OCI-LY1 (cell line): Measurements from ENCODE around the gene SRCIN1.
"Not testable (repeated sequence)": the region's sequence is repeated elsewhere in the genome, so short reads cannot be mapped to it uniquely, and the experiment has no call there.

Experiments
- H2AFZ ChIP-seq: fragments of 200-600 bp; sonication (generic), shearing (Covaris generic); 2 replicates; pipeline ENCODE4 v1.6.0; 2014; ENCODE audit warnings: antibody characterized with exemption, mild to moderate bottlenecking, low read length
- H3F3A ChIP-seq: fragments of 200-600 bp; sonication (generic), shearing (Covaris generic); 2 replicates; pipeline ENCODE4 v1.6.0; 2014; ENCODE audit warnings: mild to moderate bottlenecking, antibody characterized with exemption, low read length, moderate library complexity; ENCODE audit not compliant: insufficient read depth
- H3K27ac ChIP-seq: fragments of 200-600 bp; sonication (generic); 2 replicates; pipeline ENCODE4 v1.5.1; 2014; ENCODE audit warnings: low read length, mixed run types, mild to moderate bottlenecking, low read depth; ENCODE audit not compliant: poor library complexity, severe bottlenecking
- H3K27me3 ChIP-seq: fragments of 200-600 bp; sonication (generic); 2 replicates; pipeline ENCODE4 v1.6.0; 2014; ENCODE audit warnings: antibody characterized with exemption, mild to moderate bottlenecking, low read length, moderate library complexity; ENCODE audit not compliant: insufficient read depth
- H3K36me3 ChIP-seq: fragments of 200-600 bp; sonication (generic); 2 replicates; pipeline ENCODE4 v1.6.1; 2014; ENCODE audit warnings: mild to moderate bottlenecking, antibody characterized with exemption, low read length, moderate library complexity, mixed read lengths; ENCODE audit not compliant: insufficient read depth
- H3K4me1 ChIP-seq: fragments of 200-600 bp; sonication (generic); 2 replicates; pipeline ENCODE4 v1.5.1; 2014; ENCODE audit warnings: mild to moderate bottlenecking, low read length, moderate library complexity; ENCODE audit not compliant: insufficient read depth, severe bottlenecking
- H3K4me2 ChIP-seq: fragments of 200-600 bp; sonication (generic), shearing (Covaris generic); 2 replicates; pipeline ENCODE4 v1.6.1; 2014; ENCODE audit warnings: low read length
- H3K4me3 ChIP-seq: fragments of 200-600 bp; sonication (generic); 2 replicates; pipeline ENCODE4 v1.5.1; 2014; ENCODE audit warnings: low read length, low read depth, mild to moderate bottlenecking, mixed read lengths; ENCODE audit not compliant: poor library complexity, severe bottlenecking
- H3K79me2 ChIP-seq: fragments of 200-600 bp; shearing (Covaris generic); 2 replicates; pipeline ENCODE4 v1.6.1; 2016; ENCODE audit warnings: mixed run types, low read length, mixed read lengths; ENCODE audit not compliant: insufficient read depth
- H3K9ac ChIP-seq: fragments of 200-600 bp; sonication (generic), shearing (Covaris generic); 2 replicates; pipeline ENCODE4 v1.6.1; 2014; ENCODE audit warnings: mild to moderate bottlenecking, low read length, mixed read lengths
- H3K9me2 ChIP-seq: fragments of 200-600 bp; sonication (generic), shearing (Covaris generic); 2 replicates; pipeline ENCODE4 v1.6.1; 2014; ENCODE audit warnings: low read depth, mild to moderate bottlenecking, low read length, mixed read lengths
- H3K9me3 ChIP-seq: fragments of 200-600 bp; shearing (Covaris generic); 2 replicates; pipeline ENCODE4 v1.6.1; 2014; ENCODE audit warnings: low read length, mixed read lengths
- H4K20me1 ChIP-seq: fragments of 200-600 bp; sonication (generic), shearing (Covaris generic); 2 replicates; pipeline ENCODE4 v1.6.0; 2016; ENCODE audit warnings: mild to moderate bottlenecking, low read length; ENCODE audit not compliant: insufficient read depth
- CTCF ChIP-seq: fragments of 200-600 bp; sonication (generic), shearing (Covaris generic); IDR thresholded peaks from 2 replicates; pipeline ENCODE4 v1.5.1; 2017; ENCODE audit warnings: mild to moderate bottlenecking, antibody characterized with exemption, low read length, moderate library complexity, mixed read lengths
- EZH2 ChIP-seq: fragments of 200-600 bp; sonication (generic), shearing (Covaris generic); IDR thresholded peaks from 2 replicates; pipeline ENCODE4 v1.8.0; 2017; ENCODE audit warnings: borderline replicate concordance, mixed run types, mild to moderate bottlenecking, antibody characterized with exemption, low read length, moderate library complexity, mixed read lengths

The SRCIN1 gene

GRCh38 chr17:38507436-38507835, 98.3 kb downstream of the SRCIN1 start:
- Histone ChIP-seq H3K79me2 (no peaks in the 10 kb centered on the region), H3K27me3 (no peaks in the 10 kb centered on the region), H3K4me3 (no peak overlapping the region), H3K27ac (no peak overlapping the region), H3F3A (no peaks in the 10 kb centered on the region), H3K9me2 (no peaks in the 10 kb centered on the region), H3K4me2 (no peak overlapping the region), H3K36me3 (no peaks in the 10 kb centered on the region), H3K4me1 (no peaks in the 10 kb centered on the region), H4K20me1 (no peaks in the 10 kb centered on the region), H3K9ac (no peak overlapping the region), H2AFZ (no peak overlapping the region), H3K9me3 (no peaks in the 10 kb centered on the region)
- TF ChIP-seq EZH2 (no peak), CTCF (no peak)

GRCh38 chr17:38504216-38504615, 101.5 kb downstream of the SRCIN1 start:
- H3K27me3 ChIP-seq: no peaks in the 10 kb centered on the region
- H3K4me1 ChIP-seq: no peaks in the 10 kb centered on the region
- TF ChIP-seq EZH2 (no peak), CTCF (no peak)
- H3K9me3 ChIP-seq: no peaks in the 10 kb centered on the region
- H3K9me2 ChIP-seq: no peaks in the 10 kb centered on the region
- H3K4me3 ChIP-seq: no peak overlapping the region
- no peak overlapping the region for H3K4me2 ChIP-seq
- H3K36me3 ChIP-seq: no peaks in the 10 kb centered on the region
- no peaks in the 10 kb centered on the region for H3K79me2 ChIP-seq
- no peak overlapping the region for H3K9ac ChIP-seq
- no peak overlapping the region for H3K27ac ChIP-seq
- no peaks in the 10 kb centered on the region for H4K20me1 ChIP-seq
- no peaks in the 10 kb centered on the region for H3F3A ChIP-seq
- no peak overlapping the region for H2AFZ ChIP-seq

GRCh38 chr17:38503286-38503913, 102.4 kb downstream of the SRCIN1 start:
- not testable (repeated sequence) for H3K79me2 ChIP-seq, H3K27ac ChIP-seq, H3K9me3 ChIP-seq, H3K36me3 ChIP-seq, H3K9ac ChIP-seq, H3K4me1 ChIP-seq, H3K27me3 ChIP-seq, H3K4me3 ChIP-seq, H3K4me2 ChIP-seq, H3F3A ChIP-seq, H3K9me2 ChIP-seq, H2AFZ ChIP-seq, H4K20me1 ChIP-seq

- H3K4me1 ChIP-seq, H3K9me2 ChIP-seq, H3K27me3 ChIP-seq, H3K4me3 ChIP-seq, H3K9ac ChIP-seq, H3K36me3 ChIP-seq, H3K9me3 ChIP-seq, H3K4me2 ChIP-seq, H3F3A ChIP-seq, H3K79me2 ChIP-seq, H4K20me1 ChIP-seq, H3K27ac ChIP-seq, H2AFZ ChIP-seq: not testable (repeated sequence)
Observed at GRCh38 chr17:38501718-38502117, 104.0 kb downstream of the SRCIN1 start.

GRCh38 chr17:38499230-38499629, 106.5 kb downstream of the SRCIN1 start:
- H3K4me1 ChIP-seq, H3K9me2 ChIP-seq, H4K20me1 ChIP-seq, H2AFZ ChIP-seq, H3K79me2 ChIP-seq, H3K27ac ChIP-seq, H3K9ac ChIP-seq, H3F3A ChIP-seq, H3K9me3 ChIP-seq, H3K4me3 ChIP-seq, H3K36me3 ChIP-seq, H3K4me2 ChIP-seq, H3K27me3 ChIP-seq: not testable (repeated sequence)
